Loucy (cell line): ENCODE data around the gene FLRT3.

Source experiments
- H2AFZ ChIP-seq: fragments of 200-600 bp; sonication (generic); 2 replicates; pipeline ENCODE4 v1.6.0; 2016; ENCODE audit warnings: antibody characterized with exemption, mild to moderate bottlenecking, low read length, moderate library complexity
- H3F3A ChIP-seq: fragments of 200-600 bp; 2 replicates; pipeline ENCODE4 v1.6.0; 2016; ENCODE audit warnings: antibody characterized with exemption, low read depth, mild to moderate bottlenecking
- H3K27me3 ChIP-seq: fragments of 200-600 bp; sonication (generic); 2 replicates; pipeline ENCODE4 v1.6.1; 2014; ENCODE audit warnings: low read length, mild to moderate bottlenecking; ENCODE audit not compliant: insufficient read depth, poor library complexity, severe bottlenecking
- H3K36me3 ChIP-seq: fragments of 200-600 bp; sonication (generic); 2 replicates; pipeline ENCODE4 v1.6.1; 2016; ENCODE audit warnings: low read length; ENCODE audit not compliant: insufficient read depth
- H3K4me1 ChIP-seq: fragments of 200-600 bp; sonication (generic); 2 replicates; pipeline ENCODE4 v1.5.1; 2014; ENCODE audit warnings: low read length, mild to moderate bottlenecking; ENCODE audit not compliant: insufficient read depth, poor library complexity, severe bottlenecking
- H3K4me2 ChIP-seq: fragments of 200-600 bp; sonication (generic); 2 replicates; pipeline ENCODE4 v1.6.0; 2014; ENCODE audit warnings: antibody characterized with exemption, low read length, low read depth, mild to moderate bottlenecking; ENCODE audit not compliant: poor library complexity, severe bottlenecking
- H3K4me3 ChIP-seq: fragments of 200-600 bp; sonication (generic); 2 replicates; pipeline ENCODE4 v1.5.1; 2014; ENCODE audit warnings: low read length, mild to moderate bottlenecking, mixed read lengths; ENCODE audit not compliant: poor library complexity, severe bottlenecking
- H3K79me2 ChIP-seq: fragments of 200-600 bp; sonication (generic); 2 replicates; pipeline ENCODE4 v1.6.1; 2014; ENCODE audit warnings: low read length; ENCODE audit not compliant: insufficient read depth
- H3K9ac ChIP-seq: fragments of 200-600 bp; sonication (generic); 2 replicates; pipeline ENCODE4 v1.6.0; 2014; ENCODE audit warnings: mild to moderate bottlenecking, low read depth, low read length, moderate library complexity; ENCODE audit not compliant: poor library complexity, severe bottlenecking
- H3K9me2 ChIP-seq: fragments of 200-600 bp; sonication (generic); replicated peaks from 2 replicates; pipeline ENCODE4 v1.6.1; 2016; ENCODE audit warnings: low read depth, low read length, mixed read lengths
- H3K9me3 ChIP-seq: fragments of 200-600 bp; sonication (generic); 2 replicates; pipeline ENCODE4 v1.6.1; 2014; ENCODE audit warnings: mild to moderate bottlenecking, antibody characterized with exemption, low read length, low read depth; ENCODE audit not compliant: insufficient read depth
- H4K20me1 ChIP-seq: fragments of 200-600 bp; sonication (generic); 2 replicates; pipeline ENCODE4 v1.6.0; 2014; ENCODE audit warnings: antibody characterized with exemption, low read length, mild to moderate bottlenecking; ENCODE audit not compliant: insufficient read depth, poor library complexity, severe bottlenecking
- EZH2phosphoT487 ChIP-seq: fragments of 200-600 bp; IDR thresholded peaks from 2 replicates; pipeline ENCODE4 v1.6.1; 2018; ENCODE audit warnings: antibody characterized with exemption, mild to moderate bottlenecking, moderate library complexity, borderline replicate concordance
- TF ChIP-seq, protein P1 (sequence below): fragments of 200-600 bp; sonication (generic); conservative IDR thresholded peaks from 2 replicates; pipeline ENCODE4 v1.5.1; 2014; ENCODE audit warnings: mild to moderate bottlenecking, antibody characterized with exemption, low read length

The FLRT3 gene

DNA sequence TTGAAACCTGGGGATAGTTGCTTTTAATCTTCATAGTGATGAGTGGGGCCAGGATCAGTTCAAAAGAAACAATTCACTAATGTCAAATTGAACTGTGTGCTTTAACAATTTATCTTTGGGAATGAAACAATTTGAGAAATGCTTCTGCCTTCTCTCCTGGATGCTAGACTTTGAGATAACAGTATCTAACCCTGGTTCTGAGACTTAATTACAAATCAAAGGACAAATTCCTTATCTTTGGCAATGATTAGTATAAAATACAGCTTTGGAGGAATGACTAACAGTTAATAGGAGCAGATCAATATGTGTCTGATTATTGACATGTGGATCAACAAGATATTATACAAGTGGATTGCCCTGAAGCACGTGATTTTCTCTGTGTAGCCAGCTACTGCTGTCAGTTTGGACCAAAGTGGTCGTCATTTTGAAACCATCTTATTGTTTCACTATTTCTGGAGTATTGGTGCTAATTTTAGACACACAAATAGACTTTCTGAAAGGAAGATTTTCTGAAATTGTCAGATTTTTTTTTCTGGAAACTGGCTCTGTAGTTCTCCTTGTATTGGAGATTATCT, 6.2 kb upstream of the FLRT3 start:
- Histone ChIP-seq H3K9ac (no peak overlapping the region), H3K4me1 (no peaks in the 10 kb centered on the region), H3K27me3 (no peaks in the 10 kb centered on the region), H3K9me3 (no peaks in the 10 kb centered on the region), H3K4me2 (no peak overlapping the region), H2AFZ (no peak overlapping the region), H4K20me1 (no peaks in the 10 kb centered on the region), H3K9me2 (no peaks in the 10 kb centered on the region), H3K36me3 (no peaks in the 10 kb centered on the region), H3K4me3 (no peak overlapping the region), H3F3A (no peaks in the 10 kb centered on the region), H3K79me2 (no peaks in the 10 kb centered on the region)
- TF ChIP-seq, protein P1, sequence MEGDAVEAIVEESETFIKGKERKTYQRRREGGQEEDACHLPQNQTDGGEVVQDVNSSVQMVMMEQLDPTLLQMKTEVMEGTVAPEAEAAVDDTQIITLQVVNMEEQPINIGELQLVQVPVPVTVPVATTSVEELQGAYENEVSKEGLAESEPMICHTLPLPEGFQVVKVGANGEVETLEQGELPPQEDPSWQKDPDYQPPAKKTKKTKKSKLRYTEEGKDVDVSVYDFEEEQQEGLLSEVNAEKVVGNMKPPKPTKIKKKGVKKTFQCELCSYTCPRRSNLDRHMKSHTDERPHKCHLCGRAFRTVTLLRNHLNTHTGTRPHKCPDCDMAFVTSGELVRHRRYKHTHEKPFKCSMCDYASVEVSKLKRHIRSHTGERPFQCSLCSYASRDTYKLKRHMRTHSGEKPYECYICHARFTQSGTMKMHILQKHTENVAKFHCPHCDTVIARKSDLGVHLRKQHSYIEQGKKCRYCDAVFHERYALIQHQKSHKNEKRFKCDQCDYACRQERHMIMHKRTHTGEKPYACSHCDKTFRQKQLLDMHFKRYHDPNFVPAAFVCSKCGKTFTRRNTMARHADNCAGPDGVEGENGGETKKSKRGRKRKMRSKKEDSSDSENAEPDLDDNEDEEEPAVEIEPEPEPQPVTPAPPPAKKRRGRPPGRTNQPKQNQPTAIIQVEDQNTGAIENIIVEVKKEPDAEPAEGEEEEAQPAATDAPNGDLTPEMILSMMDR = no peak
- no peak for TF ChIP-seq EZH2phosphoT487

DNA sequence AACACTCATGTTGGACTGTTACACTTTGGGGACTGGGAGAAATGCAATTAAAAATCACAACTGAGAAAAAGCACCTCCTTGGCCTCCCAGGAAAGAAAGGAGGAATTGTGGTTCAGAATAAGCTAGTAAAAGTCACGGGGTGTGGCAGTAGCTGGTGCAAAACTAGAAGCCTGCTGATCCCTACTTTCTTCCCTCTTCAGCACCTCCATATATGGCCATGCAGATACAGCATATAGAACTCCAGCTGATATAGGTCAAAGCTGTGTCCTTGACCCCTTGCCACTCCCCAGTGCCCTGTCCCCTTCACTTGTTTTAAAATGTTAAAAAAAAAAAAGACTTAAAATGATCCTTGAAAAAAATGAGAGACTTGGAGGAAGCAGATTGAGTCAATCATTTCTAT, 5.5 kb upstream of the FLRT3 start:
- H3K9me3 ChIP-seq = no peaks in the 10 kb centered on the region
- H3K9ac ChIP-seq = no peak overlapping the region
- no peaks in the 10 kb centered on the region for H4K20me1 ChIP-seq
- no peaks in the 10 kb centered on the region for H3F3A ChIP-seq
- H3K36me3 ChIP-seq = no peaks in the 10 kb centered on the region
- no peaks in the 10 kb centered on the region for H3K79me2 ChIP-seq
- H3K9me2 ChIP-seq = no peaks in the 10 kb centered on the region
- no peaks in the 10 kb centered on the region for H3K4me1 ChIP-seq
- no peak overlapping the region for H3K4me3 ChIP-seq
- no peaks in the 10 kb centered on the region for H3K27me3 ChIP-seq
- H2AFZ ChIP-seq = no peak overlapping the region
- no peak for TF ChIP-seq EZH2phosphoT487
- TF ChIP-seq, protein P1 = no peak
- no peak overlapping the region for H3K4me2 ChIP-seq

DNA sequence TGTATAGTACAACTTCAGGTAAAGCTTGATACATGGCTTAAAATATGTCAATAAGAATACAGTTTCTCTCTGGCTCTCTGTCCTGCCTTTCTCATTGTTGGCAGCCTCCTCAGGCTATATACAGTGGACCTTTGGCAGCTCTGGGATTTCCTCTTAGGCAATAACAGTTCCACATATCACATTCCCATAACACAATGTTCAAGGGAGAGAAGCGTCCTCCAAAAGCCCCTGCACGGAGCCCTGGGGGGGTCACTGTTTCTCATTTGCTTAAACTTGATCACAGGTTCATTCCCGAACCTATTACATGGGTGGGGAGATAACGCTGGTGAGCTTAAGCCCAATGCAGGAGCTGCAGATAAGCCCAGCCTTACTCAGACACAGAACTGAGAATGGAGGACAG, 4.4 kb upstream of the FLRT3 start:
- no peak overlapping the region for H3K4me2 ChIP-seq
- TF ChIP-seq EZH2phosphoT487 = no peak
- TF ChIP-seq, protein P1 = no peak

More for the DNA sequence above, 4.4 kb upstream of the FLRT3 start:
- no peaks in the 10 kb centered on the region for H3K79me2 ChIP-seq
- no peak overlapping the region for H2AFZ ChIP-seq
- H3K9me3 ChIP-seq = no peaks in the 10 kb centered on the region
- H3F3A ChIP-seq = no peaks in the 10 kb centered on the region
- H3K9ac ChIP-seq = no peak overlapping the region
- no peaks in the 10 kb centered on the region for H3K27me3 ChIP-seq
- no peaks in the 10 kb centered on the region for H3K9me2 ChIP-seq
- no peak overlapping the region for H3K4me3 ChIP-seq
- no peaks in the 10 kb centered on the region for H3K4me1 ChIP-seq
- H4K20me1 ChIP-seq = no peaks in the 10 kb centered on the region
- no peaks in the 10 kb centered on the region for H3K36me3 ChIP-seq
